K562 (cell line): ENCODE data around the gene GATA5. TPM values are rescaled to one million over a fixed set of nuclear protein-coding genes. Genes with fewer than 3 reads are reported as not detected.

Source experiments
- ATAC-seq: fragments of 200-7000 bp; cut with Tn5 transposase; 3 replicates; pipeline ENCODE4 v1.9.1; 2020; ENCODE audit warnings: moderate library complexity
- BruUV-seq: library from RNA; stranded (reverse); fragments of 400-500 nt; replicated peaks from 2 replicates; lab custom pipeline; 2021; lab: Mats Ljungman, UMichigan
- CTCF ChIA-PET: fragments of 300-600 bp; formaldehyde crosslinking; extraction: SDS; loops from one replicate; lab custom pipeline; 2021; ENCODE audit warnings: low intra/inter-chr PET ratio; lab: Yijun Ruan, JAX
- POLR2A ChIA-PET: fragments of 300-600, 350-650 bp; sonication (Branson Sonifier 250); formaldehyde crosslinking; extraction: SDS; loops from one replicate; lab custom pipeline; 2021; ENCODE audit warnings: antibody characterized with exemption, inconsistent platforms; lab: Yijun Ruan, JAX
- DNase-seq, 4 experiments: peaks; one replicate each; pipeline versions ENCODE4 v3.0.0 to v3.0.0-alpha.2; 2011 to 2018; ENCODE audit warnings: low spot score in 3 of 4, mixed read lengths in 3 of 4; ENCODE audit errors: extremely low read depth in 1 of 4
- FAIRE-seq: peaks from 2 replicates; lab custom pipeline; 2011; peaks lifted over from hg19 to GRCh38; lab: Jason Lieb, UNC
- H2AFZ ChIP-seq: 2 replicates; pipeline ENCODE4 v1.6.0; 2011; ENCODE audit warnings: low read depth, low read length, control low read depth, inconsistent platforms
- H3K27ac ChIP-seq: fragments of 200-600 bp; 3 replicates; pipeline ENCODE4 v1.8.0; 2011; ENCODE audit warnings: low read depth, mild to moderate bottlenecking, control low read depth, inconsistent platforms, low read length, moderate library complexity, mixed read lengths; ENCODE audit errors: extremely low read depth
- H3K27me3 ChIP-seq, 2 experiments: fragments of 300-600 bp in 1 of 2; 2 replicates in 1 of 2; 3 replicates in 1 of 2; pipeline versions ENCODE4 v1.6.0 to v1.8.0; 2011; ENCODE audit warnings: inconsistent platforms in 2 of 2, low read length in 2 of 2, mild to moderate bottlenecking in 1 of 2, mixed read lengths in 1 of 2, moderate library complexity in 1 of 2; ENCODE audit not compliant: control insufficient read depth in 2 of 2, insufficient read depth in 2 of 2
- H3K36me3 ChIP-seq: fragments of 300-600 bp; 3 replicates; pipeline ENCODE4 v1.8.0; 2011; ENCODE audit warnings: mild to moderate bottlenecking, low read length, inconsistent platforms; ENCODE audit not compliant: control insufficient read depth, insufficient read depth
- H3K4me1 ChIP-seq, 2 experiments: fragments of 200-600 bp in 1 of 2; replicated peaks in 1 of 2; 2 replicates in 1 of 2; 3 replicates in 1 of 2; pipeline versions ENCODE4 v1.5.1 to v1.8.0; 2011; ENCODE audit warnings: inconsistent platforms in 2 of 2, low read length in 2 of 2, mild to moderate bottlenecking in 1 of 2, mixed read lengths in 1 of 2, moderate library complexity in 1 of 2; ENCODE audit not compliant: control insufficient read depth in 2 of 2, insufficient read depth in 2 of 2
- H3K4me2 ChIP-seq: 2 replicates; pipeline ENCODE4 v1.6.1; 2011; ENCODE audit warnings: low read length, control low read depth, inconsistent platforms, mixed read lengths; ENCODE audit not compliant: insufficient read depth
- H3K4me3 ChIP-seq: fragments of 200-600 bp; sonication (generic), shearing (Covaris generic); 2 replicates; pipeline ENCODE4 v1.5.1; 2016; ENCODE audit warnings: control low read depth, inconsistent platforms
- H3K79me2 ChIP-seq: fragments of 200-600 bp; 3 replicates; pipeline ENCODE4 v1.8.0; 2011; ENCODE audit warnings: low read length, inconsistent platforms; ENCODE audit not compliant: control insufficient read depth, insufficient read depth
- H3K9ac ChIP-seq, 2 experiments: 2 replicates each; pipeline versions ENCODE4 v1.6.0 to v1.6.1; 2011; ENCODE audit warnings: low read depth in 2 of 2, low read length in 2 of 2, control low read depth in 1 of 2, inconsistent platforms in 1 of 2, mild to moderate bottlenecking in 1 of 2, mixed read lengths in 1 of 2; ENCODE audit not compliant: insufficient read depth in 1 of 2
- H3K9me1 ChIP-seq: one replicate; pipeline ENCODE4 v1.6.0; 2011; ENCODE audit warnings: inconsistent platforms, mild to moderate bottlenecking, low read length, moderate library complexity; ENCODE audit not compliant: control insufficient read depth, insufficient read depth
- H3K9me3 ChIP-seq: replicated peaks from 2 replicates; pipeline ENCODE4 v1.5.1; 2011; ENCODE audit warnings: low read depth, low read length, inconsistent platforms; ENCODE audit not compliant: control insufficient read depth, insufficient read depth
- H4K20me1 ChIP-seq: replicated peaks from 2 replicates; pipeline ENCODE4 v1.6.1; 2011; ENCODE audit warnings: low read length, inconsistent platforms, mixed read lengths; ENCODE audit not compliant: control insufficient read depth, insufficient read depth
- DPF2 ChIP-seq: fragments of 450-650 bp; IDR thresholded peaks from 2 replicates; pipeline ENCODE4 v1.6.1; 2016
- FOXP4 ChIP-seq: sonication (generic); formaldehyde crosslinking; IDR thresholded peaks from 2 replicates; pipeline ENCODE4 v1.8.0; 2022; ENCODE audit warnings: mild to moderate bottlenecking, missing genetic modification reagents, borderline replicate concordance
- OTX1 ChIP-seq: fragments of 450-650 bp; formaldehyde crosslinking; IDR thresholded peaks from 2 replicates; pipeline ENCODE4 v1.4.0; 2022; ENCODE audit warnings: mild to moderate bottlenecking
- PURB ChIP-seq: sonication (generic); formaldehyde crosslinking; IDR thresholded peaks from 2 replicates; pipeline ENCODE4 v1.9.0; 2021; ENCODE audit warnings: low read depth, mild to moderate bottlenecking, missing genetic modification reagents
- RAD21 ChIP-seq, 2 experiments: fragments of 250-450 bp in 1 of 2; fragments of 450-650 bp in 1 of 2; sonication (Bioruptor Pico) in 1 of 2; formaldehyde crosslinking in 1 of 2; IDR thresholded peaks in 1 of 2; conservative IDR thresholded peaks in 1 of 2; 2 replicates each; pipeline versions ENCODE4 v1.4.0 to v1.8.0; 2020 to 2022; ENCODE audit warnings: mild to moderate bottlenecking in 2 of 2, moderate library complexity in 1 of 2
- TFAM ChIP-seq: fragments of 250-450 bp; sonication (Bioruptor Pico); conservative IDR thresholded peaks from 2 replicates; pipeline ENCODE4 v1.5.0; 2021; ENCODE audit warnings: mild to moderate bottlenecking, moderate library complexity
- THRB ChIP-seq: fragments of 450-650 bp; formaldehyde crosslinking; conservative IDR thresholded peaks from 2 replicates; pipeline ENCODE4 v1.4.0; 2022; ENCODE audit warnings: mild to moderate bottlenecking, missing genetic modification characterization
- ZBTB26 ChIP-seq: fragments of 450-650 bp; formaldehyde crosslinking; IDR thresholded peaks from 2 replicates; pipeline ENCODE4 v1.4.0; 2022; ENCODE audit warnings: missing genetic modification characterization
- ZNF217 ChIP-seq: sonication (generic); formaldehyde crosslinking; IDR thresholded peaks from 2 replicates; pipeline ENCODE4 v1.8.0; 2022; ENCODE audit warnings: mild to moderate bottlenecking, missing genetic modification reagents
- ZNF609 ChIP-seq: sonication (generic); formaldehyde crosslinking; IDR thresholded peaks from 2 replicates; pipeline ENCODE4 v1.8.1; 2023; ENCODE audit warnings: missing genetic modification reagents, mild to moderate bottlenecking, borderline replicate concordance
- WGBS: fragments of 100-300 bp; shearing (Covaris generic); methylation state at CpG from one replicate; pipeline ENCODE4 v1.1.6; 2016; ENCODE audit warnings: low coverage, mixed read lengths; ENCODE audit not compliant: insufficient coverage; ENCODE audit errors: missing lambda C conversion rate; 5-methylcytosine and 5-hydroxymethylcytosine counted together
- in situ Hi-C: fragments of 300-500 bp; cut with MboI; formaldehyde crosslinking; loops from 4 replicates; pipeline ENCODE4 v1.15.0; 2018; ENCODE audit warnings: inconsistent platforms, mixed read lengths
- intact Hi-C: fragments of 100-400 bp; cut with micrococcal nuclease; formaldehyde crosslinking; loops from 2 replicates; pipeline ENCODE4 v1.14.2; 2022
- polyA plus RNA-seq, 8 experiments: library from polyadenylated mRNA; depleted of rRNA in 4 of 8; stranded (reverse) in 5 of 8; unstranded in 3 of 8; fragments of >200 nt; fragmentation: Nextera tagmentation in 2 of 8; fragmentation: Illumina TruSeq in 1 of 8; extraction: Ambion mirVana in 2 of 8; extraction: Trizol in 1 of 8; gene quantifications; 2 replicates each; pipeline versions ENCODE4 v1.2.1 to v1.2.3, GENCODE V29; 2011 to 2014; ENCODE audit warnings: inconsistent platforms in 1 of 8, missing spikeins in 1 of 8
- total RNA-seq, 7 experiments: library from RNA; depleted of rRNA in 6 of 7; stranded (reverse); fragments of >200 nt in 6 of 7; fragmentation: Illumina TruSeq in 2 of 7; extraction: Trizol in 2 of 7; gene quantifications; 2 replicates each; pipeline versions ENCODE4 v1.2.1 to v1.2.3, GENCODE V29; 2011 to 2021; ENCODE audit warnings: low replicate concordance in 1 of 7

Gene GATA5
- total and polyA plus RNA-seq, 9 of the 15 experiments (the other 6 are each of a cell fraction or from before 2014, with no cell fraction given) = 0.09 to 0.57 (median 0.20) TPM; not detected in 3

GRCh38 chr20:62451970-62452369 lies 23.8 kb downstream of the GATA5 start (continued):
- TF ChIP-seq OTX1 (0 out of 2 replicates have a peak, but pooled peaks have one; percentile 68), FOXP4 (CRISPR knock-in tag) (no peak), DPF2 (peak; percentile 20; the same call in 1 of the 2 replicates), ZBTB26 (CRISPR knock-in tag) (peak; percentile 79; the same call in 1 of the 2 replicates), ZNF217 (CRISPR knock-in tag) (no peak)

GRCh38 chr20:62451156-62451767 lies 24.5 kb downstream of the GATA5 start:
- H3K79me2 ChIP-seq = no peaks in the 10 kb centered on the region
- intact Hi-C loops = no loop called here
- no TSS peak for BruUV-seq
- in situ Hi-C loops = no loop called here
- no peak for DNase-seq
- ChIA-PET CTCF (no interaction called here), POLR2A (interaction anchor here (0.9 kb wide), 1 partner anchor 21 kb away, joined by 3 read pairs; no protein-coding TSS in a partner anchor)
- no peak overlapping the region for H2AFZ ChIP-seq
- no peak overlapping the region for H3K4me2 ChIP-seq
- WGBS = 20% methylated on average over 1 of the region's 10 CpGs
- H3K9me3 ChIP-seq = no peaks in the 10 kb centered on the region
- H3K9me1 ChIP-seq = no peaks in the 10 kb centered on the region
- ATAC-seq = no peak
- H3K36me3 ChIP-seq = no peaks in the 10 kb centered on the region
- H3K27ac ChIP-seq = no peak overlapping the region
- H3K9ac ChIP-seq = no peak overlapping the region
- FAIRE-seq = no peak
- H3K27me3 ChIP-seq = peaks cover 5 to 30% of the 10 kb centered on the region in 2 experiments; a peak in 4 of 5 replicates
- H4K20me1 ChIP-seq = no peaks in the 10 kb centered on the region
- H3K4me1 ChIP-seq = peaks cover 16 to 80% of the 10 kb centered on the region in 2 experiments; a peak in 4 of 5 replicates
- H3K4me3 ChIP-seq = no peak overlapping the region
- TF ChIP-seq PURB (no peak), RAD21 (CRISPR knock-in tag; conservative IDR thresholded peaks at IDR 0.05 in 1 of 2, IDR thresholded peaks at IDR 0.05 in 1 of 2) (no peak), TFAM (CRISPR knock-in tag) (no peak), ZNF609 (no peak), THRB (CRISPR knock-in tag) (no peak)
